ENCODE results near the gene TBC1D7. TPM values are rescaled to one million over a fixed set of nuclear protein-coding genes. Genes with fewer than 3 reads are reported as not detected.

Gene TBC1D7
- total RNA-seq, 1 experiment from 2014 or later = 152 TPM

- Mint-ChIP-seq H3K27ac (ENCODE audit: unreplicated experiment) (no peak overlapping the region), H3K27me3 (ENCODE audit: insufficient read depth, unreplicated experiment) (no peaks in the 10 kb centered on the region), H3K9me3 (ENCODE audit: unreplicated experiment) (peaks cover 11% of the 10 kb centered on the region), H3K4me3 (ENCODE audit: unreplicated experiment) (no peak overlapping the region), H3K36me3 (ENCODE audit: insufficient read depth, unreplicated experiment) (no peaks in the 10 kb centered on the region), H3K4me1 (ENCODE audit: low read depth, unreplicated experiment) (peaks cover 14% of the 10 kb centered on the region)
- no peaks in the 10 kb centered on the region for H3K27me3 ChIP-seq (replicated peaks; ENCODE audit: control insufficient read depth, insufficient read depth, low read length)
- CTCF ChIA-PET = no interaction called here
- no peak for TF ChIP-seq CTCF (IDR thresholded peaks at IDR 0.05; ENCODE audit: insufficient read depth in 1 of 2, low read depth in 1 of 2, low read length in 1 of 2, severe bottlenecking in 1 of 2, unreplicated experiment in 1 of 2)
- intact Hi-C loops (cut with micrococcal nuclease; ENCODE audit: unreplicated experiment) = no loop called here
- no TSS peak for BruUV-seq (replicated peaks)
- no peaks in the 10 kb centered on the region for H3K9me3 ChIP-seq
- H3K36me3 ChIP-seq (ENCODE audit: control insufficient read depth, insufficient read depth, low read length) = no peaks in the 10 kb centered on the region
- no peak for DNase-seq
- H3K4me1 ChIP-seq = no peaks in the 10 kb centered on the region
- no peak overlapping the region for H3K4me3 ChIP-seq (ENCODE audit: low read depth, low read length)
- POLR2A ChIA-PET = no interaction called here
These were observed 71.9 kb downstream of the TBC1D7 start for GRCh38 chr6:13256266-13257001.

Other genes with a start within 250 kb of the TBC1D7 start
- gene GFOD1, start 159.1 kb upstream of the TBC1D7 start, total RNA-seq (2022) = 0.65 and 0.84 TPM in 2 replicates
- gene SIRT5, start 246.1 kb upstream of the TBC1D7 start, total RNA-seq (2022) = 17.9 and 19.0 TPM in 2 replicates

Data from Caco-2 (cell line).